A549 (cell line): ENCODE results near the gene RUNX1. TPM values are rescaled to one million over a fixed set of nuclear protein-coding genes. Genes with fewer than 3 reads are reported as not detected.
A peak's percentile ranks its signal among the peaks of the same experiment; 100 is the strongest.

Source experiments
- ATAC-seq, 2 experiments: fragments of 200-7000 bp in 1 of 2; fragments of >200 bp in 1 of 2; cut with Nextera tagmentation in 1 of 2; cut with Tn5 transposase in 1 of 2; 3 replicates each; pipeline versions ENCODE4 v1.8.0 to v1.9.1; 2018 to 2020; ENCODE audit warnings: mild to moderate bottlenecking in 1 of 2, moderate library complexity in 1 of 2
- CTCF ChIA-PET: fragments of 300-600 bp; sonication (Branson Sonifier 250); formaldehyde crosslinking; extraction: SDS; loops from one replicate; lab custom pipeline; 2021; ENCODE audit warnings: antibody characterized with exemption, inconsistent platforms; lab: Yijun Ruan, JAX
- POLR2A ChIA-PET: fragments of 350-600 bp; formaldehyde crosslinking; extraction: SDS; loops from one replicate; lab custom pipeline; 2021; ENCODE audit warnings: antibody characterized with exemption, inconsistent platforms; lab: Yijun Ruan, JAX
- DNase-seq, 2 experiments: peaks; one replicate each; pipeline versions ENCODE4 v3.0.0 to v3.0.0-alpha.2; 2011 to 2016; ENCODE audit warnings: low read depth in 1 of 2, low spot score in 1 of 2
- FAIRE-seq: peaks from 2 replicates; lab custom pipeline; 2011; peaks lifted over from hg19 to GRCh38; lab: Jason Lieb, UNC
- H3K27ac ChIP-seq, 2 experiments: fragments of >200 bp; sonication (Bioruptor Twin); formaldehyde crosslinking; 3 replicates each; pipeline ENCODE4 v1.5.1; 2016 to 2017
- H3K4me1 ChIP-seq: fragments of >200 bp; sonication (Bioruptor Twin); formaldehyde crosslinking; 3 replicates; pipeline ENCODE4 v1.6.1; 2016
- H3K4me2 ChIP-seq: fragments of >200 bp; sonication (Bioruptor Twin); formaldehyde crosslinking; 3 replicates; pipeline ENCODE4 v1.6.1; 2016
- H3K4me3 ChIP-seq: fragments of >200 bp; sonication (Bioruptor Twin); formaldehyde crosslinking; 3 replicates; pipeline ENCODE4 v1.5.1; 2016
- H3K9me3 ChIP-seq: fragments of >200 bp; sonication (Bioruptor Twin); formaldehyde crosslinking; 3 replicates; pipeline ENCODE4 v1.6.1; 2016
- BHLHE40 ChIP-seq: IDR thresholded peaks from 2 replicates; pipeline ENCODE4 v1.6.1; 2012; ENCODE audit warnings: low read depth, low read length, inconsistent platforms
- CBX8 ChIP-seq: fragments of 200-600 bp; sonication (generic); IDR thresholded peaks from 2 replicates; pipeline ENCODE4 v1.6.1; 2016
- EHF ChIP-seq: fragments of 250-450 bp; sonication (Bioruptor Pico); IDR thresholded peaks from 2 replicates; pipeline ENCODE4 v1.5.0; 2020; ENCODE audit warnings: mild to moderate bottlenecking
- EHMT2 ChIP-seq: fragments of 200-600 bp; sonication (generic); IDR thresholded peaks from 2 replicates; pipeline ENCODE4 v1.6.1; 2016; ENCODE audit warnings: antibody characterized with exemption, low read depth, mild to moderate bottlenecking, moderate library complexity
- ELK1 ChIP-seq: fragments of 150-350 bp; IDR thresholded peaks from 2 replicates; pipeline ENCODE4 v1.6.1; 2014; ENCODE audit warnings: low read depth, mild to moderate bottlenecking, low read length
- EP300 ChIP-seq, 2 experiments: fragments of >200 bp; sonication (Bioruptor Twin); formaldehyde crosslinking; IDR thresholded peaks; 2 replicates in 1 of 2; 3 replicates in 1 of 2; pipeline ENCODE4 v1.6.1; 2016 to 2017
- ESRRA ChIP-seq: fragments of 150-350 bp; IDR thresholded peaks from 2 replicates; pipeline ENCODE4 v1.6.1; 2014; ENCODE audit warnings: mild to moderate bottlenecking, low read length, borderline replicate concordance
- FOSB ChIP-seq: fragments of 250-450 bp; sonication (Bioruptor Pico); IDR thresholded peaks from 2 replicates; pipeline ENCODE4 v1.5.0; 2020; ENCODE audit warnings: mild to moderate bottlenecking, moderate library complexity
- FOSL2 ChIP-seq, 2 experiments: fragments of 450-650 bp in 1 of 2; fragments of >200 bp in 1 of 2; sonication (Bioruptor Twin) in 1 of 2; formaldehyde crosslinking; IDR thresholded peaks; 2 replicates each; pipeline versions ENCODE4 v1.5.0 to v1.6.1; 2016 to 2020; ENCODE audit warnings: mild to moderate bottlenecking in 1 of 2, moderate library complexity in 1 of 2
- FOXS1 ChIP-seq: fragments of 250-450 bp; sonication (Bioruptor Pico); IDR thresholded peaks from 2 replicates; pipeline ENCODE4 v1.5.0; 2020; ENCODE audit warnings: mild to moderate bottlenecking, moderate library complexity
- HOXB5 ChIP-seq: fragments of 250-450 bp; sonication (Bioruptor Pico); IDR thresholded peaks from 2 replicates; pipeline ENCODE4 v1.5.0; 2020; ENCODE audit warnings: mild to moderate bottlenecking, moderate library complexity
- MAFK ChIP-seq: fragments of 450-650 bp; IDR thresholded peaks from 2 replicates; pipeline ENCODE4 v1.6.1; 2014; ENCODE audit not compliant: partially characterized antibody
- MAZ ChIP-seq: fragments of 150-350 bp; IDR thresholded peaks from 2 replicates; pipeline ENCODE4 v1.6.1; 2014; ENCODE audit warnings: antibody characterized with exemption, low read depth, low read length, borderline replicate concordance
- MYC ChIP-seq: IDR thresholded peaks from 2 replicates; pipeline ENCODE4 v1.6.1; 2012; ENCODE audit warnings: mild to moderate bottlenecking, inconsistent platforms, low read length, improper control_type of control experiment, borderline replicate concordance
- NPAS2 ChIP-seq: fragments of 250-450 bp; sonication (Bioruptor Pico); IDR thresholded peaks from 2 replicates; pipeline ENCODE4 v1.8.0; 2022; ENCODE audit warnings: mild to moderate bottlenecking, moderate library complexity, borderline replicate concordance
- PHF8 ChIP-seq: fragments of 200-600 bp; sonication (generic); IDR thresholded peaks from 2 replicates; pipeline ENCODE4 v1.6.1; 2016; ENCODE audit warnings: low read depth, mild to moderate bottlenecking, antibody characterized with exemption, moderate library complexity, borderline replicate concordance
- RCOR1 ChIP-seq: fragments of 150-350 bp; IDR thresholded peaks from 2 replicates; pipeline ENCODE4 v1.6.1; 2014; ENCODE audit warnings: antibody characterized with exemption, low read length, low read depth
- RFX5 ChIP-seq: fragments of 450-650 bp; IDR thresholded peaks from 2 replicates; pipeline ENCODE4 v1.7.1; 2014; ENCODE audit warnings: antibody characterized with exemption, mild to moderate bottlenecking, moderate library complexity
- RNF2 ChIP-seq: fragments of 200-600 bp; sonication (generic); IDR thresholded peaks from 2 replicates; pipeline ENCODE4 v1.6.1; 2016; ENCODE audit warnings: low read depth, mild to moderate bottlenecking, antibody characterized with exemption, moderate library complexity, borderline replicate concordance
- SMC3 ChIP-seq: fragments of >200 bp; sonication (Bioruptor Twin); formaldehyde crosslinking; IDR thresholded peaks from 3 replicates; pipeline ENCODE4 v1.6.1; 2018; ENCODE audit warnings: inconsistent platforms
- TFCP2L1 ChIP-seq: fragments of 250-450 bp; sonication (Bioruptor Pico); IDR thresholded peaks from 2 replicates; pipeline ENCODE4 v1.5.0; 2021; ENCODE audit warnings: mild to moderate bottlenecking
- TP53 ChIP-seq: fragments of 250-450 bp; sonication (Bioruptor Pico); IDR thresholded peaks from 2 replicates; pipeline ENCODE4 v1.5.0; 2021; ENCODE audit warnings: mild to moderate bottlenecking, moderate library complexity
- ZC3H11A ChIP-seq: fragments of 450-650 bp; IDR thresholded peaks from 2 replicates; pipeline ENCODE4 v1.6.1; 2014; ENCODE audit warnings: antibody characterized with exemption, mild to moderate bottlenecking
- ZFP36 ChIP-seq: fragments of 450-650 bp; IDR thresholded peaks from 2 replicates; pipeline ENCODE4 v1.6.1; 2014; ENCODE audit warnings: borderline replicate concordance; ENCODE audit not compliant: partially characterized antibody
- ZNF302 ChIP-seq: fragments of 250-450 bp; sonication (Bioruptor Pico); IDR thresholded peaks from 2 replicates; pipeline ENCODE4 v1.9.0; 2021; ENCODE audit warnings: inconsistent platforms, mild to moderate bottlenecking, moderate library complexity
- WGBS: methylation state at CpG from one replicate; pipeline ENCODE4 v1.1.6; 2017; ENCODE audit errors: missing lambda C conversion rate; 5-methylcytosine and 5-hydroxymethylcytosine counted together
- polyA plus RNA-seq, 4 experiments: library from polyadenylated mRNA; depleted of rRNA in 3 of 4; stranded (reverse); fragments of >200 nt; fragmentation: RNase III in 1 of 4; extraction: RNeasy Plus Mini Kit Qiagen cat#74134 plus additional on column Dnase treatment in 1 of 4; gene quantifications; 2 replicates in 3 of 4; 3 replicates in 1 of 4; pipeline ENCODE4 v1.2.3, GENCODE V29; 2011 to 2017

Gene RUNX1
- polyA plus RNA-seq, 2 of the 4 experiments (the other 2 are of a cell fraction) = 5.5 TPM

GRCh38 chr21:34864370-34865149 is 184.5 kb downstream of the RUNX1 start:
- WGBS = 84% methylated on average over 6 of the region's 8 CpGs
- no peaks in the 10 kb centered on the region for H3K9me3 ChIP-seq
- H3K27ac ChIP-seq = peak overlapping the region in 1 of 2 experiments; percentile 60; a peak in 2 of 6 replicates
- ChIA-PET CTCF (interaction anchor here (1.2 to 2.6 kb wide), 2 partner anchors 28 to 119 kb away, joined by 3 to 11 read pairs; no protein-coding TSS in a partner anchor), POLR2A (no interaction called here)
- no peak for FAIRE-seq
- peaks cover 40% of the 10 kb centered on the region for H3K4me1 ChIP-seq
- 0 out of 3 replicates have a peak overlapping the region, but pooled peaks have one; percentile 23 for H3K4me2 ChIP-seq
- ATAC-seq = peak; percentile 27 to 57; a peak in 4 of 6 replicates
- H3K4me3 ChIP-seq = no peak overlapping the region
- no peak for TF ChIP-seq RFX5
- peak; percentile 36 for TF ChIP-seq ZFP36
- TF ChIP-seq HOXB5 (CRISPR knock-in tag) = no peak
- TF ChIP-seq EP300 (IDR thresholded peaks at IDR 0.05) = no peak
- TF ChIP-seq TP53 (CRISPR knock-in tag) = no peak
- TF ChIP-seq ELK1 = no peak
- TF ChIP-seq MYC = peak; percentile 9; the same call in 1 of the 2 replicates
- TF ChIP-seq EHF = no peak
- TF ChIP-seq MAFK = no peak
- no peak for DNase-seq

DNA sequence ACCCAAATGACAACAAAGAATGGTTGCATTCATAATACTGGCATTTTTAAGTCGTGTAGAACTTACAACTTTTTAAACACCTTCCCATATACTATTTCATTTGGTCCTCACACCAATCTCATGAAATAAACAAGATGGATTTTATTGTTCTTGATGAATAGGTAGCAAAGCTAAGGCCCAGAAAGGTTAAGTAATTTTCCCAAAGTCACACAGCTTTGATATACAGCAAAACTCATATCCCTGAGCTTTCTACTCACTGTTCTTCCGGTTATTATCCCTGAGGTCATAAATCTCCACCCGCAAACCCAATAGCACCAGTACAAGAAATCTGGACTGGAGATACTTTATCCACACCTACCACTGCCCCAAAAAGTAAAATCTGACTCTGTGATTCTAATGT is 186.2 kb downstream of the RUNX1 start:
- Histone ChIP-seq H3K27ac (no peak overlapping the region), H3K4me2 (no peak overlapping the region), H3K9me3 (no peaks in the 10 kb centered on the region), H3K4me1 (peaks cover 56% of the 10 kb centered on the region), H3K4me3 (no peak overlapping the region)
- TF ChIP-seq RFX5 = no peak
- TF ChIP-seq EHMT2 = no peak
- TF ChIP-seq PHF8 = no peak
- no peak for TF ChIP-seq ELK1
- no peak for TF ChIP-seq RCOR1
- no peak for TF ChIP-seq BHLHE40
- TF ChIP-seq CBX8 = no peak
- no peak for TF ChIP-seq FOSL2 (IDR thresholded peaks at IDR 0.05)
- no peak for TF ChIP-seq FOSL2 (CRISPR knock-in tag; IDR thresholded peaks at IDR 0.05)
- TF ChIP-seq NPAS2 = no peak
- TF ChIP-seq MAZ = no peak
- no peak for TF ChIP-seq RNF2
- no peak for TF ChIP-seq ZC3H11A
- TF ChIP-seq TFCP2L1 (CRISPR knock-in tag) = no peak
- TF ChIP-seq TP53 (CRISPR knock-in tag) = no peak
- TF ChIP-seq SMC3 = no peak
- TF ChIP-seq FOXS1 (CRISPR knock-in tag) = no peak
- no peak for TF ChIP-seq FOSB
- no peak for TF ChIP-seq ZNF302 (CRISPR knock-in tag)
- TF ChIP-seq ESRRA = no peak
- no peak for TF ChIP-seq MAFK
- DNase-seq = no peak
- ChIA-PET CTCF (interaction anchor here (0.8 to 2.6 kb wide), 2 partner anchors 19 to 117 kb away, joined by 3 to 11 read pairs; no protein-coding TSS in a partner anchor), POLR2A (no interaction called here)
- ATAC-seq = no peak
- WGBS = 91% methylated on average over 3 of the region's 3 CpGs
- FAIRE-seq = no peak
